Stomach (tissue), 4 donors: ENCODE data around the gene RXRG.

Experiments used
- POLR2A ChIP-seq, 4 donors: fragments of 450-650 bp; IDR thresholded peaks; one replicate each; pipeline ENCODE4 v1.6.1; 2016; ENCODE audit warnings: antibody characterized with exemption in 4 of 4, control low read depth in 2 of 4, mild to moderate bottlenecking in 1 of 4, moderate library complexity in 1 of 4
- POLR2AphosphoS5 ChIP-seq, 3 donors: sonication (generic); formaldehyde crosslinking; IDR thresholded peaks; one replicate each; pipeline ENCODE4 v1.6.1; 2016; ENCODE audit warnings: antibody characterized with exemption in 3 of 3
- TF ChIP-seq, protein P1 (sequence below), 7 experiments: fragments of 450-650 bp in 4 of 7; fragments of 200-600 bp in 3 of 7; sonication (generic) in 3 of 7; IDR thresholded peaks; one replicate each; pipeline ENCODE4 v1.5.1; 2016 to 2019; ENCODE audit warnings: antibody characterized with exemption in 7 of 7, control low read depth in 2 of 7, mild to moderate bottlenecking in 1 of 7

DNA sequence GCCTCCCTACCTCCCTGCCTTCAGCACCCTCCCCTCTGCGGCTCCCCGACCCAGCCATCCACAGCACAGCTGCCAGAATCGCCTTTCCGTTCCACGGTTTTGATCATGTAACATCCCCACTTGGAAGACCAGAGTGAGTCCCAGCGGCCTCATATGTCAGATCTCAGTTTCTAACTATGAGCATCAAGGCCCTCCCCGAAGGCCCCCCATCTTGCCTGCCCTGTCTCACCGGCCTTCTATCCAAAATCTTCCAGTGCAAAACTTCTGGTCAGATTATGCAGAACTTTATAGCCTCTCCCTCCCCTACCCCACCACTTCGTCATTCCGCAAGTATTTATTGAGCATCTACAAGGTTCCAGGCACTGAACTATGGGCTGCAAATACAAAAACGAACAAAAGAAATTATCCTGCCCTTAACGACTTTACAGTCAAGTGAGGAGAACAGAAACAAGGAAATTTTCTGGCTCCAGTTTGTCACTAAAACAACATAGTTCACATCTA is 68.1 kb downstream of the RXRG start:
- TF ChIP-seq, protein P1, sequence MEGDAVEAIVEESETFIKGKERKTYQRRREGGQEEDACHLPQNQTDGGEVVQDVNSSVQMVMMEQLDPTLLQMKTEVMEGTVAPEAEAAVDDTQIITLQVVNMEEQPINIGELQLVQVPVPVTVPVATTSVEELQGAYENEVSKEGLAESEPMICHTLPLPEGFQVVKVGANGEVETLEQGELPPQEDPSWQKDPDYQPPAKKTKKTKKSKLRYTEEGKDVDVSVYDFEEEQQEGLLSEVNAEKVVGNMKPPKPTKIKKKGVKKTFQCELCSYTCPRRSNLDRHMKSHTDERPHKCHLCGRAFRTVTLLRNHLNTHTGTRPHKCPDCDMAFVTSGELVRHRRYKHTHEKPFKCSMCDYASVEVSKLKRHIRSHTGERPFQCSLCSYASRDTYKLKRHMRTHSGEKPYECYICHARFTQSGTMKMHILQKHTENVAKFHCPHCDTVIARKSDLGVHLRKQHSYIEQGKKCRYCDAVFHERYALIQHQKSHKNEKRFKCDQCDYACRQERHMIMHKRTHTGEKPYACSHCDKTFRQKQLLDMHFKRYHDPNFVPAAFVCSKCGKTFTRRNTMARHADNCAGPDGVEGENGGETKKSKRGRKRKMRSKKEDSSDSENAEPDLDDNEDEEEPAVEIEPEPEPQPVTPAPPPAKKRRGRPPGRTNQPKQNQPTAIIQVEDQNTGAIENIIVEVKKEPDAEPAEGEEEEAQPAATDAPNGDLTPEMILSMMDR (IDR thresholded peaks at IDR 0.05) = no peak
- TF ChIP-seq POLR2A (IDR thresholded peaks at IDR 0.05) (no peak), POLR2AphosphoS5 (IDR thresholded peaks at IDR 0.05) (no peak)
